OCI-LY3 (cell line): Measurements from ENCODE around the gene PRR18.

Experiments
- H2AFZ ChIP-seq: fragments of 200-600, 300-600 bp; shearing (Covaris generic); 2 replicates; pipeline ENCODE4 v1.6.0; 2014; ENCODE audit warnings: antibody characterized with exemption, low read depth, low read length
- H3K27ac ChIP-seq: fragments of 200-600, 300-600 bp; sonication (generic); 2 replicates; pipeline ENCODE4 v1.5.1; 2014; ENCODE audit warnings: mild to moderate bottlenecking, low read length, moderate library complexity, mixed read lengths
- H3K27me3 ChIP-seq: fragments of 200-600, 300-600 bp; sonication (generic); 2 replicates; pipeline ENCODE4 v1.6.1; 2014; ENCODE audit warnings: low read depth, low read length, mixed read lengths
- H3K36me3 ChIP-seq: fragments of 200-600, 300-600 bp; sonication (generic); replicated peaks from 2 replicates; pipeline ENCODE3; 2014; ENCODE audit warnings: low read depth, low read length, mixed read lengths
- H3K4me1 ChIP-seq: fragments of 300-600, 200-600 bp; sonication (generic); 2 replicates; pipeline ENCODE4 v1.6.1; 2014; ENCODE audit warnings: low read length, mixed read lengths
- H3K4me2 ChIP-seq: fragments of 200-600, 300-600 bp; sonication (generic); 2 replicates; pipeline ENCODE4 v1.6.1; 2014; ENCODE audit warnings: low read length, mixed read lengths
- H3K4me3 ChIP-seq: fragments of 300-600, 200-600 bp; sonication (generic); 2 replicates; pipeline ENCODE4 v1.5.1; 2014; ENCODE audit warnings: antibody characterized with exemption, mild to moderate bottlenecking, low read length, moderate library complexity
- H3K79me2 ChIP-seq: fragments of 300-600, 200-600 bp; shearing (Covaris generic); 2 replicates; pipeline ENCODE4 v1.6.1; 2014; ENCODE audit warnings: mild to moderate bottlenecking, low read length, mixed read lengths
- H3K9ac ChIP-seq: fragments of 300-600, 200-600 bp; shearing (Covaris generic); 2 replicates; pipeline ENCODE4 v1.6.0; 2014; ENCODE audit warnings: mild to moderate bottlenecking, low read length, moderate library complexity
- H3K9me3 ChIP-seq: fragments of 200-600, 300-600 bp; shearing (Covaris generic); 2 replicates; pipeline ENCODE4 v1.6.1; 2014; ENCODE audit warnings: low read length, mixed read lengths; ENCODE audit not compliant: insufficient read depth
- H4K20me1 ChIP-seq: fragments of 200-600, 300-600 bp; sonication (generic); 2 replicates; pipeline ENCODE4 v1.6.1; 2016; ENCODE audit warnings: low read length, mixed read lengths; ENCODE audit not compliant: insufficient read depth
- EZH2phosphoT487 ChIP-seq: fragments of 200-600 bp; shearing (Covaris generic); IDR thresholded peaks from 2 replicates; pipeline ENCODE4 v1.6.1; 2018; ENCODE audit warnings: antibody characterized with exemption, mixed run types, low read depth
- TF ChIP-seq, protein P1 (sequence below): fragments of 200-600, 300-600 bp; sonication (generic); IDR thresholded peaks from 2 replicates; pipeline ENCODE4 v1.5.1; 2014; ENCODE audit warnings: antibody characterized with exemption, low read length, low read depth

Gene PRR18

DNA sequence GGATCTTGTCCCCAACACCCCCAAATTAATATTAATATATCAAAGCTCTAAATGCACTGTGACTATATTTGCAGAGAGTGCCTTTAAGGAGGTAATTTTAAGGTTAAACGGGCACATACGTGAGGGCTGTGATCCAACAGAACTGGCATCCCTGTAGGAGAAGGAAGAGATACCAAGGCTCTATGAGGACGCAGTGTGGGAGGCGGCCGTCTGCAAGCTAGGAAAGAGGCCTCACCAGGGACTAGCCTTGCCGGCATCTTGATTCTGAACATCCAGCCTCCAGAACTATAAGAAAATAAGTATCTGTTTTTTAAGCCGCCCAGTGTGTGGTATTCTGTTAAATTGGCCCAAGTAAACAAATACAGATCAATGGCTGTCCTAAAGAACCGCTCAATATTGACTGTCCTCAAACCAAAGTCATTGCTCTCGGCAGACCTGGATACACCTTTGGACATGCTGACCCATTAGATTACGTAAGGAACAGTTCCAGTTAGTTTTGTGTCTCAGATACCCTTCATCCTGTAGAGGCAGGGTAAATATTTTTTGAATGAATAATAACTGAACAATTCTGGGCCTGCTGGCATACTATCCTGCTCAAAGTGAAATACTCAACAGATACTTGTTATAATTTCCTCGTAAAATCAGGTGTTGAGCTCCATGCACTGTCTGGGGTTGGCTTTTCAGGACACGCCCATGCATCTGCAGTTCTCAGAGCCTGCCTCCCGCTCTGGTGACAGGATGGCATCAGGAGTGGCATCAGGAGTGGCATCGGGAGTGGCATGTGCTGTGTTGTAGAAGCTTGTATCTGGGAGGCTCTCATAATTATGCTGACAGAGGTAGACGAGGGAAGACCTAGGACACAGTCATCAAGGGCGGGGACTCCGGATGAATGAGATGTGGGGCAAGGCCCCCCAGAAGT, 6.3 kb downstream of the PRR18 start:
- Histone ChIP-seq H3K79me2 (no peaks in the 10 kb centered on the region), H4K20me1 (no peaks in the 10 kb centered on the region)
- TF ChIP-seq, protein P1, sequence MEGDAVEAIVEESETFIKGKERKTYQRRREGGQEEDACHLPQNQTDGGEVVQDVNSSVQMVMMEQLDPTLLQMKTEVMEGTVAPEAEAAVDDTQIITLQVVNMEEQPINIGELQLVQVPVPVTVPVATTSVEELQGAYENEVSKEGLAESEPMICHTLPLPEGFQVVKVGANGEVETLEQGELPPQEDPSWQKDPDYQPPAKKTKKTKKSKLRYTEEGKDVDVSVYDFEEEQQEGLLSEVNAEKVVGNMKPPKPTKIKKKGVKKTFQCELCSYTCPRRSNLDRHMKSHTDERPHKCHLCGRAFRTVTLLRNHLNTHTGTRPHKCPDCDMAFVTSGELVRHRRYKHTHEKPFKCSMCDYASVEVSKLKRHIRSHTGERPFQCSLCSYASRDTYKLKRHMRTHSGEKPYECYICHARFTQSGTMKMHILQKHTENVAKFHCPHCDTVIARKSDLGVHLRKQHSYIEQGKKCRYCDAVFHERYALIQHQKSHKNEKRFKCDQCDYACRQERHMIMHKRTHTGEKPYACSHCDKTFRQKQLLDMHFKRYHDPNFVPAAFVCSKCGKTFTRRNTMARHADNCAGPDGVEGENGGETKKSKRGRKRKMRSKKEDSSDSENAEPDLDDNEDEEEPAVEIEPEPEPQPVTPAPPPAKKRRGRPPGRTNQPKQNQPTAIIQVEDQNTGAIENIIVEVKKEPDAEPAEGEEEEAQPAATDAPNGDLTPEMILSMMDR, result no peak
- no peak for TF ChIP-seq EZH2phosphoT487

DNA sequence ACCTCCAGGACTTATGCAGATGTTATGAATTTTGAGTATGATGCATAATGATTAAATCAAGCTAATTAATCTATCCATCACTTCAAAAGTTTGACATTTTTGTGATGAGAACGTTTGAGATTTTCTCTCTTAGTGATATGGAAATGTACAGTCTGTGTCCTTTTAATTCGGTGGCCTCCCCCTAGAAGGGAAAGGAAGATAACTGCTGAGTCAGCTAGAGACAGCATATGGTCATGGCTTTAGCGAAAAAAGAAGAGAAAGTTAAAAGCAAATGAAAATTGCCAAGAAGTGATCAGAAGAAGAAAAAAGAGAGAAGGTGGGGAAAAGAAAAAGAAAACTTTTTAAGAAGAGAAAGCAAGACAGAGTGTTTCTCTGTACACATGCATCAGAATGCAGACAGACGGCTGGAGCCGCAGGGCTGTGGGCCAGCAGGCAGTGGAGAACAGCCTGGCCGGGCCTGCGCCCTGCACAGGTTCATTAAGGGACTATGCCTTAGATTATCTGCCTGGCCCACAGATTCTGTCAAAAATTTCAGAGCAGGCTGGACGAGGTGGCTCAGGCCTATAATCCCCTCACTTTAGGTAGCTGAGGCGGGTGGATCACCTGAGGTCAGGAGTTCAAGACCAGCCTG, 7.7 kb downstream of the PRR18 start:
- Histone ChIP-seq H3K79me2 (no peaks in the 10 kb centered on the region), H3K4me2 (no peak overlapping the region), H2AFZ (no peak overlapping the region), H3K4me3 (no peak overlapping the region), H3K4me1 (no peaks in the 10 kb centered on the region), H3K27me3 (no peaks in the 10 kb centered on the region), H3K27ac (no peak overlapping the region), H3K9ac (no peak overlapping the region), H4K20me1 (no peaks in the 10 kb centered on the region), H3K36me3 (no peaks in the 10 kb centered on the region), H3K9me3 (no peaks in the 10 kb centered on the region)
- TF ChIP-seq, protein P1, result no peak

More for the DNA sequence above, 6.3 kb downstream of the PRR18 start:
- no peak overlapping the region for H3K27ac ChIP-seq
- H3K9me3 ChIP-seq, result no peaks in the 10 kb centered on the region
- H3K9ac ChIP-seq, result no peak overlapping the region
- no peaks in the 10 kb centered on the region for H3K4me1 ChIP-seq
- no peaks in the 10 kb centered on the region for H3K27me3 ChIP-seq
- H2AFZ ChIP-seq, result no peak overlapping the region
- no peak overlapping the region for H3K4me2 ChIP-seq
- H3K36me3 ChIP-seq, result no peaks in the 10 kb centered on the region
- no peak overlapping the region for H3K4me3 ChIP-seq

DNA sequence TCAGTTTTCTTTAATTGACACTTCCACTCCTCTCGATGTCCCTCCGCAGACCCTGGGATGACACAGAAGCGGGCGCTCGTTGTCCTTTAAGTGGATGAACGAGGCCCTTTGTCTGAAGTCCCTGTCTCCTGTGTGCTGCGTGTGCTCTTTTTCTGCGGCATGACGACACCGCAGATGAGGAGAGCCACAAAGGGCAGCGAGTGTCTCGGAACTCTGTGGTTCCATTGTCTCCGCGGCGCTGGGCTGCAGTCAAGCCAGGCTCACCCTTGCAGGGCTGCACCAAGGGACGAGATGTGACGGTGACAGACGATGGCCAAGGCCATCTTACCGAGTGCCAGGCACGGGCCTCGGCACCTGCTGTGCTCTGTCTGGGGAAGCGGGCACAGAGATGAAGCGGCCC, 10.6 kb downstream of the PRR18 start:
- Histone ChIP-seq H3K4me2 (no peak overlapping the region), H3K9ac (no peak overlapping the region), H3K9me3 (no peaks in the 10 kb centered on the region), H3K4me1 (no peaks in the 10 kb centered on the region), H3K27me3 (no peaks in the 10 kb centered on the region), H4K20me1 (no peaks in the 10 kb centered on the region), H3K4me3 (no peak overlapping the region), H3K27ac (no peak overlapping the region), H3K79me2 (no peaks in the 10 kb centered on the region), H2AFZ (no peak overlapping the region), H3K36me3 (no peaks in the 10 kb centered on the region)
- TF ChIP-seq, protein P1, result no peak
- no peak for TF ChIP-seq EZH2phosphoT487

DNA sequence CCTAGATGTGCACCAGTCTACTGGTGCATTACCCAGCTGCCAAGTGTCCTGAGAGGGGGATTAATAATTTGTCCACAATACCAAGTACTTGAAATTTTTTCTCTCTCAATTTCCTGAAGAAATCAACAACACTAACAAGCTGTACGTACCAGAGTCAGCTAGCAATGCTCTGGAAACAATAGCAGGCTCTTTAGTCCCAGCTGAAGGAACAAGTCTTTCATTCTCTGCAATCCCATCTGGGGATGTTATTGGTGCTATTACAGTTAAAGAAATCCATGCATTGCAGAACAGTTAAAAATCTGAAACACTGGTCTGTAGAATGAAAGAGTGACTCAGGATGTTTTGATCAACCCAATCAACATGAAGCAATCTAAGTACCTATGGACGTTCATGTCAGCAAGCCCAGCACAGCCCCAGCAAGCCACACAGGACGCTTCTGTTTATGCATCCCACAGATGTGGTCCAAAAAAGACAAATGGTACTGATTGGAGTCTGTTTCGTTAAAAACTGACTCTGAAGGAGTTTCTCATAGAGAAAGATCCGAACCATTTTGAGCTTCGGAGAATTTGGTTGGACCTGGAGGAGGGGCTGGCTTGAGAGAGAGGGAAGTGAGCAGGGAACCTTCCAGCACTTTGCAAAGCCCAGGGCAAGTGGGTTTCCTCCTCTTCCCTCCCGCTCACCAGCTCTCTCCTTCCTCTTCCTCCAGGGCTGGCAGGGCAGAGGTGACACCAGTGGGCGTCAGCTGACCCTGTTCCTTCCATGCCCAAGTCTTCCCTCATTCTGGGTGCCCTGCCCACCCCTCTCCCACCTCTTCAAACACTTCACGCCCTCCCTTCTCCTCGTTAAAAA, 11.9 kb downstream of the PRR18 start:
- no peak overlapping the region for H3K9ac ChIP-seq
- no peak for TF ChIP-seq EZH2phosphoT487
- TF ChIP-seq, protein P1, result no peak
- no peaks in the 10 kb centered on the region for H3K27me3 ChIP-seq
- no peaks in the 10 kb centered on the region for H3K4me1 ChIP-seq
- no peaks in the 10 kb centered on the region for H3K79me2 ChIP-seq
- H4K20me1 ChIP-seq, result no peaks in the 10 kb centered on the region
- H3K27ac ChIP-seq, result no peak overlapping the region
- H3K9me3 ChIP-seq, result no peaks in the 10 kb centered on the region
- no peak overlapping the region for H2AFZ ChIP-seq
- H3K36me3 ChIP-seq, result no peaks in the 10 kb centered on the region
- no peak overlapping the region for H3K4me3 ChIP-seq
- no peak overlapping the region for H3K4me2 ChIP-seq
